ENCODE measurements around the gene DIAPH3.
A peak's percentile ranks its signal among the peaks of the same experiment; 100 is the strongest.

The DIAPH3 gene

DNA sequence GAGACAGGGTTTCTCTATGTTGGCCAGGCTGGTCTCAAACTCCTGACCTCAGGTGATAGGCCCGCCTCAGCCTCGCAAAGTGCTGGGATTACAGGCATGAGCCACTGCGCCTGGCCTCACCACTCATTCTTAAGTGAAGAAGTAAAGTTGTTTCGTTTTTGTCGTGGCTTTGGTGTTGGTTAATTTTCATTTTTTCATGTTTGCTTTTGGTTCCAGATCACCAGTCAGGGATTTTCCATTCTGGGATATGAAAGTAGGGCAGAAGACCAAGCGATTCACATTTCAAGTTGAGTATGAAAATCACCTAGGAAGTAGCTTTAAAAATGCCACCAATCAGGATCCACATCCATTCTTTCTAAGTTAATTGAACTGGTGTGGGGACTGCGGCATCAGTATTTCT is 289.9 kb downstream of the DIAPH3 start:
- TF ChIP-seq, protein P1, sequence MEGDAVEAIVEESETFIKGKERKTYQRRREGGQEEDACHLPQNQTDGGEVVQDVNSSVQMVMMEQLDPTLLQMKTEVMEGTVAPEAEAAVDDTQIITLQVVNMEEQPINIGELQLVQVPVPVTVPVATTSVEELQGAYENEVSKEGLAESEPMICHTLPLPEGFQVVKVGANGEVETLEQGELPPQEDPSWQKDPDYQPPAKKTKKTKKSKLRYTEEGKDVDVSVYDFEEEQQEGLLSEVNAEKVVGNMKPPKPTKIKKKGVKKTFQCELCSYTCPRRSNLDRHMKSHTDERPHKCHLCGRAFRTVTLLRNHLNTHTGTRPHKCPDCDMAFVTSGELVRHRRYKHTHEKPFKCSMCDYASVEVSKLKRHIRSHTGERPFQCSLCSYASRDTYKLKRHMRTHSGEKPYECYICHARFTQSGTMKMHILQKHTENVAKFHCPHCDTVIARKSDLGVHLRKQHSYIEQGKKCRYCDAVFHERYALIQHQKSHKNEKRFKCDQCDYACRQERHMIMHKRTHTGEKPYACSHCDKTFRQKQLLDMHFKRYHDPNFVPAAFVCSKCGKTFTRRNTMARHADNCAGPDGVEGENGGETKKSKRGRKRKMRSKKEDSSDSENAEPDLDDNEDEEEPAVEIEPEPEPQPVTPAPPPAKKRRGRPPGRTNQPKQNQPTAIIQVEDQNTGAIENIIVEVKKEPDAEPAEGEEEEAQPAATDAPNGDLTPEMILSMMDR (IDR thresholded peaks at IDR 0.05; ENCODE audit: low read depth, low read length) = no peak
- H3K4me3 ChIP-seq (ENCODE audit: low read depth, low read length) = no peak overlapping the region
- DNase-seq (ENCODE audit: low read depth, low spot score) = no peak
- in situ Hi-C loops (cut with HindIII; ENCODE audit: low sequenced_read_pairs) = no loop called here

DNA sequence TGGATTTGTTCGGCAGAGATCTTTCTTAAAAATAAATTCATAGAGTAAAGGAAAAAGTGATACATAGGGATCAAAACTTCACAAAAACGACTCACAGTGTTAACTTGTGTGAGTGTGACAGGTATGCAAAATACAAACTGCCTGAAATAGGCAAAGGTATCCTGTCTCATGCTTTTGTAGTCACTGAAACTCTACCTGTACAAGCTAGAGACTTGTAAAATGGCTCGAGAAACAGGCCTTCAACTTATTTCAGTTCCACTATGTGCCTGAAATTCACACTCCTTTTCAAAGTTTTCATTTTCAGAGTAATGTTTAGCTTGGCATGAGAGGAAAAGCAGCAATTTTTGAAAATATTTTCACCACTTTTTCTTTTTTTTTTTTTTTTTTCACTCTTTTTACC is 290.4 kb downstream of the DIAPH3 start:
- no peak for DNase-seq (ENCODE audit: low read depth, low spot score)
- in situ Hi-C loops (cut with HindIII; ENCODE audit: low sequenced_read_pairs) = no loop called here
- no peak overlapping the region for H3K4me3 ChIP-seq (ENCODE audit: low read depth, low read length)
- TF ChIP-seq, protein P1 (IDR thresholded peaks at IDR 0.05; ENCODE audit: low read depth, low read length) = no peak

DNA sequence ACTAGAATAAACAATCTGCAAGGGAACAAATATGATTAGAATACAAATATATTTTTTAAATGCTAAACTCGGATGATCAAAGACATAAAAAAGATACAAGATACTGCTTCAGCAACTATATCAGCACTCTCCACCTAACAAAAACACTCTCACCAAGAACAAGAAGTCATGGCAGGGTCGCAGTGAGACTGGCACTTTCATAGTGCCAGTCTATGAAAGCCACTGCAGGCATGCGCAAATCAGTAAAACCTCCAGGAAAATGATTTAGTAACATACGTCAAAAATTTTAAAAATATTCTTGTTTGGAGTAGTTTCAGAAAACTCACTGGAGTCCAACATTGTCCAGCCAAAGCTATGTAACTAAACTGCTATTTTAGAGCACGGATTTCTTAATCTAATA is 295.9 kb downstream of the DIAPH3 start:
- H3K4me3 ChIP-seq (ENCODE audit: low read depth, low read length) = no peak overlapping the region
- TF ChIP-seq, protein P1 (IDR thresholded peaks at IDR 0.05; ENCODE audit: low read depth, low read length) = no peak
- in situ Hi-C loops (cut with HindIII; ENCODE audit: low sequenced_read_pairs) = no loop called here
- no peak for DNase-seq (ENCODE audit: low read depth, low spot score)

DNA sequence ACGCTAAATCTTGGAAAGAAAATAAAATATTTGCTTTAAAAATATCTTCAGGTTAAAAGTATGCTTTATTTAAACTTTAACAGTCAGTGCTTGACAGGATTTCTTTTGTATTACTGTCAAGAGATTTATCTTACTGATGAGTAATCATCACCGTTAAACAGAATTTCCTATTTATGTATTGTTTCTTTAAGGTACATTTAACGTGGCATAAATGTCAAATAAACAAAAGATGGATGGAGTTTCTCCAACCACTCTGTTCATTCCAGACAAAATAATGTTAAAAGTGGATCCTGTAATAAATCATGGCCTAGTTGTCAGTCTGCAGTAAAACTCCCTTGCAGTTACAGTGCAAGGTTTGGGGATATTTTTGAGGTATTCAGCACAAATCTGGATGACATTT is 298.3 kb downstream of the DIAPH3 start:
- in situ Hi-C loops (cut with HindIII; ENCODE audit: low sequenced_read_pairs) = no loop called here

GRCh38 chr13:59863621-59864020 is 300.1 kb downstream of the DIAPH3 start:
- no peak overlapping the region for H3K4me3 ChIP-seq (ENCODE audit: low read depth, low read length)
- TF ChIP-seq, protein P1 (IDR thresholded peaks at IDR 0.05; ENCODE audit: low read depth, low read length) = no peak
- in situ Hi-C loops (cut with HindIII; ENCODE audit: low sequenced_read_pairs) = no loop called here
- DNase-seq (ENCODE audit: low read depth, low spot score) = no peak

More for the DNA sequence above, 298.3 kb downstream of the DIAPH3 start:
- peak; percentile 5 for DNase-seq (ENCODE audit: low read depth, low spot score)
- H3K4me3 ChIP-seq (ENCODE audit: low read depth, low read length) = no peak overlapping the region
- TF ChIP-seq, protein P1 (IDR thresholded peaks at IDR 0.05; ENCODE audit: low read depth, low read length) = no peak

DNA sequence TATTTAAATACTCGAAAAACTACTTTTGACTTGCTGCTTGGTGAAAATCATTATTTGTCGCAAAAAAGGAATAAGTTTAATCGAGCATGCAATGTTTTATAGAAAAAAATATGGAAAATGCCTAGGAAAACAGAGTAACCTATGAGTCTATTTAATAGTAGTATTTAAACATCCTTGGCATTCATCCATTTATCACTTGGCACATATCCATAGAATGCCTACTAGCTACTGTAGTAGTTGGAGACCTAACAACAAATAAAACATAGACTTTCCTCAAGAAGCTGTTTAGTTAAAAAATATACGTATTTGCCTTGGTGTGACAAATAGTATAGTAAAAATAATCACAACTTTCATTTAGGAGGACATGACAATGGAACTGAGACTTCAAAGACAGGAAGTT is 302.1 kb downstream of the DIAPH3 start:
- no peak for DNase-seq (ENCODE audit: low read depth, low spot score)

More for the DNA sequence above, 302.1 kb downstream of the DIAPH3 start:
- in situ Hi-C loops (cut with HindIII; ENCODE audit: low sequenced_read_pairs) = no loop called here
- no peak overlapping the region for H3K4me3 ChIP-seq (ENCODE audit: low read depth, low read length)
- TF ChIP-seq, protein P1 (IDR thresholded peaks at IDR 0.05; ENCODE audit: low read depth, low read length) = no peak
